Muscle of back (tissue), 11 donors: Measurements from ENCODE around the gene FNDC3B. TPM values are rescaled to one million over a fixed set of nuclear protein-coding genes. Genes with fewer than 3 reads are reported as not detected.

Source experiments
- DNase-seq, 3 donors: peaks; one replicate each; pipeline versions ENCODE4 v3.0.0 to v3.0.0-alpha.2; 2013
- polyA plus RNA-seq, 10 donors: library from polyadenylated mRNA; unstranded; fragments of 120-200 nt; gene quantifications; one replicate each; pipeline ENCODE4 v1.2.1, GENCODE V29; 2013; ENCODE audit not compliant: insufficient read length in 10 of 10

Gene FNDC3B
- polyA plus RNA-seq, 10 donors, result 53.2 to 77.3 (median 67.4) TPM

GRCh38 chr3:172051310-172051956 is 12.1 kb downstream of the FNDC3B start:
- no peak for DNase-seq

DNA sequence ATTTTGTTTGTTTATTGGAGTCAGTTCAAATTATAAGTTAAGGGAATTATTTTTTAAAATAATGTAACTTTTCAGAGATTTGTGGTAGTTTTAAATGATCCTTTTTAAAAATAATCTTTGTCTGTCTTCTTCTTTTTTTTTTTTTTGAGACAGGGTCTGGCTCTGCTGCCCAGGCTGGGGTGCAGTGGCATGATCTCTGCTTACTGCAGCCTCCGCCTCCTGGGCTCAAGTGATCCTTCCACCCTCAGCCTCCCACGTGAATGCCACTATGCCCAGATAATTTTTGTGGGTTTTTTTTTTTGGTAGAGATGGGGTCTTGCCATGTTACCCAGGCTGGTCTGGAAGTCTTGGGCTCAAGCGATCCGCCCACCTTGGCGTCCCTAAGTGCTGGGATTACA is 12.6 kb downstream of the FNDC3B start:
- no peak for DNase-seq

DNA sequence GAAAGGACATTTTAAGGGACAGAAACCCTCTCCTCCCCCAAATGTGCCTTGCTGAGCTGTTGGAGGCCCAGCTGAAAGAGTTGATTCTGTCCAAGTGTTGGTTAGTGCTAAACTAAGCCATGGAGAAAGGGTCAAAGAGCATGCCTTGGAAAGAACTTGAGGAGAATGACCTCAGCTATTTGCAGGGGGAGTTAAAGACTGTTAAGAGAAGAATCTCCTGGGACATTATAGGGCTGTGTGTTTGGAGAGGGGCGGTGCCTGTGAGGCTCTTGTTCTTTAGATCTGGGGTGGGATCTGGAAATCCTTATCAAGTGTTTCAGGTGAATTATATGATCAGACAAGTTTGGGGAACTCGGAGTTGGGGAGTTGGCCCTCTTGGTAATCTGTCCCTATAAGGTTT is 13.0 kb downstream of the FNDC3B start:
- no peak for DNase-seq

GRCh38 chr3:172054115-172054764 is 14.9 kb downstream of the FNDC3B start:
- DNase-seq, result no peak

GRCh38 chr3:172056416-172056815 is 17.0 kb downstream of the FNDC3B start:
- no peak for DNase-seq

GRCh38 chr3:172057059-172057458 is 17.7 kb downstream of the FNDC3B start:
- no peak for DNase-seq

DNA sequence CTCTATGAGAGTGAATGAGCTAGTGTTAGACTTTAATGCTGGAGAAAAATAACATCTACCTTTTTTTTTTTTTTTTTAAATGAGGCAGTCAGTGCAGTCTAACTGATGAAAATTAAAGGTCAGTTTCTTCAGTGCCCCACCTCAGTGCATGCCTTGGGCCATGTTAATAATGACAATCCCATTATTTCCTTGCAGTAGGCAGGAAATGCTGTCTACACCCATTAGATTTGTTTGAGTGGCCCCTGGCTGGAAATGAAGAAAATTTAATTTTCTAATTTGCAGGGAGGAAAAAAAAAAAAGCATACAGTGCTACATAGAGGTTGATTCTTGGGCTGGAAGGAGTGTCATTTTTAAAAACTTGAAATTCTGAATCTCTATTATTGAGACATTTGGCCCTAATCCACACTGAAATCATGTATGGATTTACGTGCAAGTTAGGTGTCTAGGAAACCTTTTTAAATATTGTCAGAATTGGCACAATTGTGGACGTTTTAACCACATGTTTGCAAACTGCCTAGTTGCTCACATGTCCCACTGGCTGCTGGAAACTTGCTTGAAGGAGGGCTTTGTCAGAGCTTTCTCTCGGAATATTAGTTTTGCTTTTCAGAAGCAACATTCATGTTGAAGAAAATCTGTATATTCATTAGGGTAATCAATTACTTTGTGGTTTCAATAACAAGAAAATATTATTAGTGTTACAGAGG is 18.4 kb downstream of the FNDC3B start:
- no peak for DNase-seq

DNA sequence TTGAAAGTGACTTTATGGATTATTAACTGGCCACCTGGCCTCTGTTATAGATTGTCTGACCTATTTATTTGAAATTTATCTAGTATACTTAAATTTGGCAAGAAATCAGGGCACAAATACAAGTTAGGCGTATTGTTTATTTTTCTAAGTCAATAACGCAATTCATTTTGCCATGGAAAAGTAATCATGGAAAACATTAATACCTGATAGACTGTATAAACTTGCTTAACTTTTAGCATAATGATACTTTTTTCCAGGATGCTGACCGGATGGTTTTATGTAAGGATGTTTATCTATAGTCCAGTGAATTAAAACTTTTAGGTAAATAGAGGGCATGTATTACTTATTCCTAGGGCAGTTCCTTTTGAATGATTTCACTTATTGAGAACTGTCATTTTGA is 20.2 kb downstream of the FNDC3B start:
- no peak for DNase-seq

GRCh38 chr3:172060234-172060633 is 20.9 kb downstream of the FNDC3B start:
- no peak for DNase-seq

- DNase-seq, result peak in 1 of 3 donors; percentile 38
Observed at GRCh38 chr3:172061724-172062184, 22.4 kb downstream of the FNDC3B start.

DNA sequence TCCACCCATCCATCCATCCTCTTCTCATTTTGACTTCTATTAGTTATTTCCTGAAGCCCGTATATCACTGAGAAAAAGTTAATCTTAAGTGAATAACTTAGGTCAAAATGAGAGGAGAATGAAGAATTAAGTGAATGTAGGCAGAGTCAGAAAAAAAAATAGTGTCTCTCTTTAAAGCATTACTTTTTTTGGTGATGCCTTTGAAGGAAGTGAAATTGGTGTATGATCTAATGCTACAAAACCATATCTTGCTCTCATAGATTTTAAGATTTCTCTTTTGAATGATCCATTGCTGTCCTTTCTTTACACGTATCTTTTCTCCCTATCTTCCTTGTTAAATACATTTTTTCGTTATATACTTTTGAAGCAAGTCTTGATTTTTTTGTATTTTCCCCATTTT is 23.4 kb downstream of the FNDC3B start:
- DNase-seq, result no peak

GRCh38 chr3:172063456-172064432 is 24.4 kb downstream of the FNDC3B start:
- DNase-seq, result no peak

DNA sequence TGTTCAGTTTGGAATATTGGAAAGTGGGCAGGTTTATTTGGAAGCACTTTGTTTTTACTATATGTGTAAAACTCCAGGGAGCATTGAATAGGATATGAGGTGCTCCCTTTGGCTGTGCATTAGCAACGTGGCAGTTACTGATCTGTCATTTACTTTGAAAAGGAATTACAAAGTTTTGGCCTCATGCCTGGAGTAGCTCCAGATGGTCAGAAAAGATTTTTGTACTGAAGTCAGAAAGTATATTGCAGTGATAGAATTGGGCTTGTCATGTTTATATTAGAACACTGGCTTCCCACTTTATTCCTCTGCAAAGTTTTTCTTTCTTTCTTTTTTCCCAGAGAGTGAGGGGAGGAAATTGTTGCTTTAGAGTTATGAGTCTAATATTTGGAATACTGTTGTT is 26.1 kb downstream of the FNDC3B start:
- peak; percentile 64 to 93 (median 80) for DNase-seq

DNA sequence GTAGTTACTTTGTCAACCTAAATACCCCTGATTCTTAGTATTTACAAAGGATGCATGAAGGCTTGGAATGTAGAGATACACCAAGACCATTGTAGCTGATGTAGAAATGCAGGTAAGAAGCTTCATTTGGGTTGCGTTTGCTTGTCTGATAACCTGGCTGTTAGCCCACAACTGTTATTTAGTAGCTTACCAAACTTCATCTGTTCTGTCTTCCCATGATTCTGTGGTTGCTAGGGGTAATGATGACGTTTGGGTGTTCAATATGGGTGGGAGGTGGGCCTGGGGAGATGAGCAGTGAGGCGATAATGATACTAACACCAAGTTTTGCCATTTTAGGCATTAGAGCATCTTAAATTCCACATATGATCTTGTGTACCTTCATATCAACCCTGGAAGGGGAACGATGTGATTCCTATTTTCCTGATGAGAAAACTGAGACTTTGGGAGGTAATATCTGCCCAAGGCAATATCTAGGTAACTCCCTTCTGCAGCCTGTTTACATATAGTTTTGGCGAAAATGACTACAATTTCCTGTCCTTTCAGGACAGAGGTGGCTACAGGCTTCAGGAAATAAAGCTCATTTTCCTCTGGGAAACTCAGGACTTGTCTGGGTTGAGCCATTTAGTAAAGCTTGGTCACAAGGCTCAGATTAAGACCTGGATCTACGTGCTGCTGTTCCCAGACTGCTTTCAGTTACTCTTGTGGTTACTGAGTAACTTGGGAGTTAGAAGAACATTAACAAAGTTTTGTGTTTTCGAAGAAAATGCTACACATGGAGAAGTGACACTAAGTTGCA is 26.8 kb downstream of the FNDC3B start:
- no peak for DNase-seq

DNA sequence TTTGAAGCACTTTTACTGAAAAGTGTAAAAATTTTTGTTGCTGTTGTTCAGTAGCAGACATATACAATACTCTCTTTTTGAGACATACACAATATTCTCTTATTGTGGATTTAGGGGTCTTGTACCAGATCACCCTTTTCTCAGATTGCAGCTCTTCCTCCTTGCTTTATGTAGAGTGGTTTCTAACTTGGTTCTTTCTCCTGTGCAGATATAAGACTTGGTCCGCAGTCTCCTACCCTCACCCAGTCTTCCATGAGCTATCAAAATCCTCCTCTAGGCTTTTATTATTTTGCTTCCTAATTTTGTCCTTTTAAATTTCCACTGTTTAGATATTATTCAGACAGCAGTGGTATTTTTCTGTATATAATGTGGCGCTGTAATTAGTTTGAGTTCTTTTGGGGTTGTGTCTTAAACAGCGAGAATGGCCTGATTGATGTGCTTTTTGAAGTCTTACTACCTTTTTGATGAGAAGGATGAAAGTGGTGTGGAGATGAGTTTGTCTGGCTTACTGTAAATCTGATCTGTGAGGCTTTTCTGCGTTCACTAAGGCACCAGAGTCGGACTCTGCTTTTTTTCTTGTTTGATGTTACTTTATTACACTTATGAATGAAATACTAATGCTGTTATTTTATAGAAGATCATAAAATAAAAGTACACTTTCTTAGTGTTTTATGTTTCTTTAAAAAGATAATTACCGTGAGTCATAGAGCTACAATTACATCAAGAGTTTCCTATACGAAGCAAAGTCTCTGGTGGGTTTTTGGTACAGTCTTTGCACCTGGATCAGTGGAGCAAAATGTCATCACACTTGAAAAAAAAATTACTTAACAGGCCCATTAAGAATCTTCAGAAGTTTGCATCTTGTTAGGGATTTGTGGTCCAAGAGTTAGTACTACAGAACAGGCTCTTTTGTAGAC is 27.8 kb downstream of the FNDC3B start:
- DNase-seq, result no peak

- DNase-seq, result no peak
Observed at GRCh38 chr3:172067837-172068440, 28.6 kb downstream of the FNDC3B start.

DNA sequence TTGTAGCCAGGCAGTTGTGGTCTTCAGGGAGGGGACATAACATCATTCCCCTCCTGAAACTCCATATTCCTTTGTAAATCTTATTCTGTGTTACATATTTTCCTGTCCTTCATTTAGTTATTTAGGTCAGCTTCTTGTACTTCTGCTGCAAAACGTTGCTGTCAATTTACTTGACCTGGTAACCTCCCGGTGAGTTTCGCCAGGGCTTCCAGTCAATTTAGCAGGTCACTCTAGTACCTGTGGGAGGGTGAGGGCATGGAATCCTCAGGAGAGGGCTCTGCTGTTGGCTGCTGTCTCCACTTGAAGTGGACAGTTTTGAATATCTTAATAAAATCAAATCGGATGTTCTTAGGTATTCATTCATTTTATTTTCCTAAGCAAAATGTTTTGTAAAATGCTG is 29.6 kb downstream of the FNDC3B start:
- DNase-seq, result no peak

- DNase-seq, result no peak
Observed at GRCh38 chr3:172069478-172069877, 30.1 kb downstream of the FNDC3B start.

GRCh38 chr3:172070269-172070668 is 30.9 kb downstream of the FNDC3B start:
- DNase-seq, result no peak
